AG09309 (cell line): ENCODE data around the gene PTCHD1.

Experiments
- DNase-seq: peaks from one replicate; pipeline ENCODE4 v3.0.0-alpha.2; 2010; ENCODE audit warnings: low read depth
- H3K4me3 ChIP-seq: 2 replicates; pipeline ENCODE4 v1.5.1; 2011; ENCODE audit warnings: mild to moderate bottlenecking, low read depth, low read length, moderate library complexity; ENCODE audit not compliant: control insufficient read depth
- CTCF ChIP-seq: IDR thresholded peaks from 2 replicates; pipeline ENCODE4 v1.5.1; 2011; ENCODE audit warnings: mild to moderate bottlenecking, low read depth, low read length, inconsistent platforms; ENCODE audit not compliant: insufficient read depth, control insufficient read depth; ENCODE audit errors: missing control alignments

Gene PTCHD1

GRCh38 chrX:23390979-23391378 is 56.3 kb downstream of the PTCHD1 start:
- DNase-seq = no peak
- TF ChIP-seq CTCF = no peak
- no peak overlapping the region for H3K4me3 ChIP-seq

- no peak overlapping the region for H3K4me3 ChIP-seq
- TF ChIP-seq CTCF = no peak
- DNase-seq = no peak
Observed at GRCh38 chrX:23392195-23392594, 57.5 kb downstream of the PTCHD1 start.

GRCh38 chrX:23394421-23394820 is 59.8 kb downstream of the PTCHD1 start:
- no peak overlapping the region for H3K4me3 ChIP-seq
- no peak for DNase-seq
- TF ChIP-seq CTCF = no peak

GRCh38 chrX:23396263-23396662 is 61.6 kb downstream of the PTCHD1 start:
- no peak for TF ChIP-seq CTCF
- no peak overlapping the region for H3K4me3 ChIP-seq
- no peak for DNase-seq

- no peak for DNase-seq
- TF ChIP-seq CTCF = no peak
- H3K4me3 ChIP-seq = no peak overlapping the region
Observed at GRCh38 chrX:23398570-23398969, 63.9 kb downstream of the PTCHD1 start.

- no peak overlapping the region for H3K4me3 ChIP-seq
- no peak for TF ChIP-seq CTCF
- no peak for DNase-seq
Observed at GRCh38 chrX:23403849-23404248, 69.2 kb downstream of the PTCHD1 start.

- no peak for DNase-seq
- no peak for TF ChIP-seq CTCF
- H3K4me3 ChIP-seq = no peak overlapping the region
Observed at GRCh38 chrX:23422912-23423311, 88.3 kb downstream of the PTCHD1 start.
